ENCODE results near the gene BCR. TPM values are rescaled to one million over a fixed set of nuclear protein-coding genes. Genes with fewer than 3 reads are reported as not detected.

Gene BCR
- total RNA-seq, 1 donor from 2014 or later = 109 TPM

DNA sequence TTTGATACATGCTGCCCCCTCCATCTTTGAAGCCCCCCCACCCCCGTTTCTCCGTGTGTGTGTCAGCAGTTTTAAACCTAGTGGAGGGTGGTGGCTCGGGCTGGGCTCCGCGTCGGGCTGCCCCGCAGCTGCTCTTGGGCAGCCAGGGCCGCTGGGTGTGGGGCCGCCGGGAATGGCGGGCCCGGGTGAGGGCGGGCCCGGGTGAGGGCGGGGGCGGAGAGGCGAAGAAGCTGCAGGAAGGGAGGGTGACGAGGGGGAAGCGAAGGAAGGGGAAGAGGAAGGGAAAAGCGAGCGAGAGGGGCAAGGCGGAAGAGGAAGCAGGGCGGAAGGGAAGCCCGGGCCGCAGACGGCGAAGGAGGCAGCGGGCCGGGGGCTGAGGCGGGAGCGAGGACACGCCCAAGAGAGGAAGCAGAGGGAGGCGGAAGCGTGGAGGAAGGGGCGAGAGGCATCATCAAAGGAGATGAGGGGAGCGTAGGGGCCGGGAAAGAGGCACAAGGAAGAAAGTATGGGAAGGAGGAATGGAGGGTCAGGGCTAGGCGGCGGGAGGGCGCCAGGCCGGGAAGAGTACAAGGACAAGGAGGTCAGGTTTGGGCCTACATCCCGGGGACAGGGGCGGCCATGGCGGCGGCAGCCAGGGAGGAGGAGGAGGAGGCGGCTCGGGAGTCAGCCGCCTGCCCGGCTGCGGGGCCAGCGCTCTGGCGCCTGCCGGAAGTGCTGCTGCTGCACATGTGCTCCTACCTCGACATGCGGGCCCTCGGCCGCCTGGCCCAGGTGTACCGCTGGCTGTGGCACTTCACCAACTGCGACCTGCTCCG is 82.4 kb downstream of the BCR start:
- DNase-seq (ENCODE audit: low read depth) = no peak

DNA sequence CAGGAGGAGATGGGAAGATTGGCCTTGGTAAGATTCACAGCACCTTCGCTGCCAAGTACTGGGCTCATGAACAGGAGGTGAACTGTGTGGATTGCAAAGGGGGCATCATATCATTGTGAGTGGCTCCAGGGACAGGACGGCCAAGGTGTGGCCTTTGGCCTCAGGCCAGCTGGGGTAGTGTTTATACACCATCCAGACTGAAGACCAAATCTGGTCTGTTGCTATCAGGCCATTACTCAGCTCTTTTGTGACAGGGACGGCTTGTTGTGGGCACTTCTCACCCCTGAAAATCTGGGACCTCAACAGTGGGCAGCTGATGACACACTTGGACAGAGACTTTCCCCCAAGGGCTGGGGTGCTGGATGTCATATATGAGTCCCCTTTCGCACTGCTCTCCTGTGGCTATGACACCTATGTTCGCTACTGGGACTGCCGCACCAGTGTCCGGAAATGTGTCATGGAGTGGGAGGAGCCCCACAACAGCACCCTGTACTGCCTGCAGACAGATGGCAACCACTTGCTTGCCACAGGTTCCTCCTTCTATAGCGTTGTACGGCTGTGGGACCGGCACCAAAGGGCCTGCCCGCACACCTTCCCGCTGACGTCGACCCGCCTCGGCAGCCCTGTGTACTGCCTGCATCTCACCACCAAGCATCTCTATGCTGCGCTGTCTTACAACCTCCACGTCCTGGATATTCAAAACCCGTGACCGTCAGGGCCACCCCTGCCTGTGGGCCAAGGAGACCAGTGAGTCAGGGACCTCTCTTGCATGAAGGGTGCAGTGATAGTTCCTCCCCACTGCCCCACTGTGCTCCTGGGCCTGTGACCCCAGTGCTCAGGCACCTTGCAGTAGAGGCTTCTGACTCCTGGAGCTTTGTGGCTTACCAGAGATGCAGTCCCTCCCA is 83.6 kb downstream of the BCR start:
- peak; percentile 56 for DNase-seq (ENCODE audit: low read depth)

DNA sequence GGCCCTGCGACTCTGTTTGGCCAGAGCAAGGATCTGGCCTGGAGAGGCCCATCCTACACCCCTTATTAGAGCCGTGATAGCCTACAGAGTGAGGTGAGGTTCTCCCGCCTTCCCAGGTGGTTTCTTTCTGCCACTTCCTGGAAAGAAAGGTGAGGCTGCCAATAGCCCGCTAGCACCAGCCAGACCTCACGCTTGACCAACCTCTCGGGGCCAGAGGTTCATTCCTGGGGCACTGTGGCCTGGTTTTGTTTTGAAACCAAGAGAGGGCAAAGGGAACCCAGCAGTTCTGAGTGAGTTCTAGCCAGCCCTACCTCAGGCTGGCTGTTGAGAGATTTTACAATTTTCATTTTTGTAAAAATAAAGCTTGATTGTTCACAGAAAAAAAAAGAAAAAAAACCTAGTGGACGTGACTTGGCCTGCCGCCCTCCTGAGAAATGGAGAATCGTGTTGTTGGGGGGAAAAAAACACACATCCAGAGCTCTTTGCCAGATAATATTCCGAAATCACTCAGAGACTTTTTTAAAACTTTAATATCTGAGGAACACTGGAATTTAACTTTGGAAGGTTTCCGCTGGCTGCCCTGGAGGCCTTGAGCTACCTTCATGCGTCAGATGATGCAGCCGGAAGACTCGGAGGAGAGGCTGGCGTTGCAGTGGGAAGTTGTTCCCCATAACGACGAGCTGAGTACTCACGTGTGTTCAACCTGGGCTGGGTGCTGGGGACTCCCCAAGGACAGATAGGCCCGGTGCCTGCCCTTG is 84.5 kb downstream of the BCR start:
- DNase-seq (ENCODE audit: low read depth) = peak; percentile 68

DNA sequence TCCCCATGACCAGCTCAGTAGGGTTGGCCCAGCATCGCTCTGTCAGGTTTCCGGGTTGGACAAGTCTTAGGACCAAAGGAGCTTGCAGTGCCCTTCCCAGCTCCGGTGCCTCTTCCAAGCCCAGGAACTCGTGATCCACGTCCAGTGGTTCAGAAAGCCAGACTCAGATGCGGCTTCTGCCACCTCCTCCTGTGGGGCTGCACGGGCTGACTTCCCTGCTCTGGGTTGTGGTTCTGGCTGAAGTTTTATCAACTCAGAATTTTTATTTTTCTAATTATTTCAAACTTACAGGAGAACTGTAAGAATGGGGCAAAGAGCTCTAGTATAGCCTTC is 85.0 kb downstream of the BCR start:
- DNase-seq (ENCODE audit: low read depth) = no peak

DNA sequence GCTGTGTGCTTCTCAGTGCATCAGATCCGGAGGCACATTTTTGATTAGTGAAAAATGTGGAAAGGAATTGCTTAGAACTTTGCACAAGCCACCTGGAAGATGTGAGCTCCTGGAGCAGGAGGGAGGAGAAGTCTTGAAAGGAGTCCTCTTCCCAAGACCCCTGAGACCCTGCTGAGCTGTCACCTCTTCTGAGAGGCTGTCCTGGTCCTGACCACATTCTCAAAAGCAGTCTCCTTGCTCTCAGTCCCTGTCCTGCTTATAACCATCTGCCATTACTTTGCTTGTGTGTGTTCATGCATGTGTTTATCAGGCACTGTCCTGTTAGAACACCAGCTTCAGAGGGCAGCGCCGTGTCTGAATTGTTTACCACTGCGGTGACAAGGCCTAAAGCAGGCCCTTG is 86.5 kb downstream of the BCR start:
- DNase-seq (ENCODE audit: low read depth) = no peak

DNA sequence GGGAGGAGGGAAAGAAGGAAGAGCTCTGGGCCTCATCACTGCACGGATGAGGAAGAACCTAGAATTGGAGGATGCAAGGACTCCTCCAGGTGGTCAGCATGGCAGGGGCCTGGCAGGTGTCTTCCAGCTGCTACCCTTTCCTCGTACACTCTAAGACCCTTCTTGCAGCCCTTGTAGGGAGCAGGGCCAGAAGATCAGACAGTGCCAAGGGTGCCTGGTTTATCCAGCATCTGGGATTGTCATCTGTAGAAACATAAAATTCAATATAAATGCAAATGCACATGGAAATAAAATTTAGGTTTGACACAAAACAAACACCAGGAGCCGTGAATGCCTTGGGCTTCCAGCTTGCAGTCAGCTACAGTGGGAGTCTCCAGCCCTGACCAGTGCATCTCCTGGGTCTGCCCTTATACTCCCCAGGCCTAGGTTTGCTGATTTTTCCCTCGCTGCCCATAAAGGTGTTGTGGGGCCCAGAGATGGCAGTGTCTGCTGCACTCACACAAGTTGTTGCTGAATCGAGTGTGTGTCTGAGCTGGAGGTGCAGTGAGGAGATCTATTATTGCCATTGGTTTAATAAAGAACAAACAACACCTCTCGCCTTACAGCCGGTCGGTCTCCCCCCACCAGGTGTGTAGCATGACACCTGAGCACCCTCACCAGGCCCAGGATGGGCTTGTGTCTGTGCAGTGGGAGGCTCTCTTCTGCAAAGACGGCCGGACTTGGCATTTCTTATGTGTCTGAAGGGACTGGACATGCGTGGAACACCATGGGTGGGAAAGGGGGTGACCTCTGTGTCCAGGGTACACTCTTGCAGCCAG is 87.1 kb downstream of the BCR start:
- no peak for DNase-seq (ENCODE audit: low read depth)

DNA sequence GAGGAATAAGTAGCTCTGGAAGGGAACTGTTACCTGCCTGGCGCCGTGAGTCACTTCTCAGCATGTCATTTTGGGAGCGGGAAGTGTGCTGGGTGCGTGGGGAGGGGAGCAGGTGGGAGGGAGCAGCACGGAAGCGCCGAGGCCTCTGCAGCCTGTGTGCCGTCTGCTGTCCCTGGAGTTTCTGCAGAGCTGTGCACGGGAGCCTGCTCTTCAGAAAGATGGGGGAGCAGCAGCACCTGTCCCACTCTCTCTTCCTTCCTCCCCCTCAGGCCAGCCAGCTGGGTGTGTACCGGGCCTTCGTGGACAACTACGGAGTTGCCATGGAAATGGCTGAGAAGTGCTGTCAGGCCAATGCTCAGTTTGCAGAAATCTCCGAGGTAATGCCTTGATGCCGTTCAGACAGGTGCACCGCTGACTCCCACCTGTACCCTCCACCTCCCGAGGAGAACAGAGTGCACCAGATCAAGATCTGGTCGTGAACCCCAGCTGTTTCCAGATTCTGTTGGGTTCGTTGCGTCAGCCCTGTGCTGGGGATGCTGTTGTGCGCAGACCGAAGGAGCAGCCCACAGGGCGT is 87.9 kb downstream of the BCR start:
- no peak for DNase-seq (ENCODE audit: low read depth)

DNA sequence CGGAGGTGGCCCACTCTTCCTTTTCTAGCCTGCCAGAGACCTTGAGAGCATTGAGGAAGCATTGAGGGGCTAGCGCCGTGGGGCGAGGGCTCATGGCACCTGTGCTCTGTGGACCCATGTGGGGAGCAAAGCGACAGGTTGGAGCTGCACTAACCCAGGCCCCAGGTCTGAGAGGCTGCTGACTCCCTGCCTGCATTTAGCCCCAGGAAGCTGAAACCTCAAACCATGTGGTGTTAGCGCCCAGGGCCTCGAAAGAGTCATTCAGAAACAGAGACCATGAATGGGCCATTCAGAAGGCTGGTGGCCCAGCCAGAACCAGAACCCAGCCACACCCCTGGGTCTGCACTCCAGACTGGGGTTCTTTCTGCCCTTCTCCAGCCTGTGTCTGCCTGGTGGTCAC is 88.6 kb downstream of the BCR start:
- no peak for DNase-seq (ENCODE audit: low read depth)

DNA sequence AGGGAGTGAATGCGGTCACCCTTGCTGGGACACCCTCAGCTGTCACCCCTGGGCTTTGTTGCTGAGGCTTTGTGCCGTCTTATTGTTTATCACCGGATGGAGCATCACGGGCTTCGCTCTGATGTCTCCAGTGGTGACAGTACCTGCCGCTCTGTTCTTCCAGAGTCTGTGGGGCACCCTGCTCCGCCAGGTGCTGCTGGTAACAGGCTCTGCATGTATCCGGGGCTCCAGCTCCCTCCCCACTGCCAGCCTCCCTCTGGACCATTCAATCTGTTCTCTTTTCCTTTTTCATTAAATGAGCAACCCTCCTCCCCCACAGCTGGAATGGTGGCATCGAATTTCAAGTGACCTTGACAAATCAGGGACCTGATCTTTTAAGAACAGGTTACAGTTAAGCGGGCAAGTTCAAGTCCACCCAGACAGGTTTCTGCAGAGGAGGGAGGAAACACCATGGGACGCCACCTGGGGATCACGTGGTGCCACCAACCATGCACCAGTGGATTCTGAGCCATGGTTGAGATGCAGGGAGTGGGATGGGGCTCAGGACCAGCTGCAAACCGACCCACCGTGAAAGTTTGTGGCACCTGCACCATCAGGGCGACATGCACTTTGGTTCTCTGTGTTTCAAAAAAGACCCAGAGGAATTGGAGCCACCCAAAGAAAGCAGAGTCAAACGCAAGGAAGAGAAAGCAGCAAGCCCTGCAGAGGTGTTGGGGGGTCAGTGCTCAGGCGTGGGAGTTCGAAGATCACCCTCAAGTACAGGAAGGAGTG is 89.3 kb downstream of the BCR start:
- DNase-seq (ENCODE audit: low read depth) = no peak

DNA sequence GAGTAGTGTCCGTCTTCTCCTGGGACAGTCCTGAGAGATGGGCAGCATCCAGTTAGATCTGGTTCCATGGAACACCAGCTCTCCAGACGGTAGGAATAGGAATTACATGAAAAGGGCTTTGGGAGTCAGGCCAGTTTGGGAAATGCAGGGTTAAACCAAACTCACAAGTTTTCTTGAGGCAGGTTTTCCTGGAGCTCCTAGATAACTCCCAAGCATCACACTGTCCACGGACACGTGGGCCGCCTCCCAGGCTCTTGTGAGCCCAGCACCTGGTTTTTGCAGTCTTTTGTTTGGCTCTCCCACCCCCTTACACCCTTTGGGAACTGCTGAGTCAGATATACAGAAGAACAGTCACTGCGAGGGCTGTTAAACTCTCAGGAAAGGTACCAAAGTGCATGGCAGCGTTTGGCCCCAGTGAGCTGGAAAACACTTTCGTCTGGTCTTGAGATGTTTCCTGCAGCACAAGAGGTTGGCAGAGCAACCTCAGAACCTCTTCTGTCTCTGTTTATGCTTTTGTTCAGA is 90.0 kb downstream of the BCR start:
- DNase-seq (ENCODE audit: low read depth) = no peak

DNA sequence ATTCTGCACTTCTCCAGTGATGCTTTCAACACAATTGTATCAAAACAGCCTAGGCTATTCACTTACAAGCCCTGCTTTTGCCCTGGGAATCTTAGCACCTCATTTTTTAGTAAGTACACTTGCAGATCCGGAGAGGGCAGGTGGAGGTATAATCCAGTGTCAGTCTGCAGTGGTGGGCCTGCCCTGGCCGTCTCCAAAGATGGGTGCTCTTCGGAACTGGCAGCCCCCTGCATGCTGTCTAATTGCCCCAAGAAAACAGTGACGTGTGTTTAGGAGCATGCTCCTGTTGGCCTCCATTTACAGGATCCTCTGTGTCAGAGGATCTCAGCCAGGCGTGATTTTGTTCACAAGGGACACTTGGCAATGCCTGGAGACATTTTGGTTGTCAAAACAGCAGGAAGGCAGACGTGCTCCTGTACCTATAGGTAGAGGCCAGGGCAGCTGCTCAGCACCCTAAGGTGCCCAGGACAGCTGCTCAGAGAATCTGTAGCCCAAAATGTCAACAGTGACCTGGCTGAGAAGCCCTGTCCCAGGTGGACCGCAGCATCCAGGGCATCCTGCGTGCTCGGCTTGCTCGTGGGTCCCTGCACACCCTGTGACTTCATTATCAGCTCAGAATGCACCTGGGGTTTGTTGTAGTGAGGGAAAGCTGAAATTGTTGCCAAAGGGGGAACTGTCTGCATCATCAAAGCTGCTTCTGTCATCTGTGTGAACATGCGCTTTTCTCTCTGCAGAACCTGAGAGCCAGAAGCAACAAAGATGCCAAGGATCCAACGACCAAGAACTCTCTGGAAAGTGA is 90.7 kb downstream of the BCR start:
- no peak for DNase-seq (ENCODE audit: low read depth)

DNA sequence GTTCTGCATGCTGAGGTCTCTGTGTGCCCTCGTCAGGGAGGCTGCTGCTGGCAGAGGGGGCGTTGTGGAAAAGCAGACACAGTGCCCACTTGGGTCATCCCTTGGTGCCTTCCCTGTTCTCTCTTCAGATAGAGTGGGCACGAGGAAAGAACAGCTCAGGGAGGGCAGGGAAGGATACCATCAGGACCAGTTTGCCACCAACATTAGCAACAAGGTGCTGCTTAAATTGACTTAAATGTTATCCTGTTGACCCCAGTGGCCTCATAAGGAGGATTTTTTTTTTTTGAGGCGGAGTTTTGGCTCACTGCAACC is 91.2 kb downstream of the BCR start:
- DNase-seq (ENCODE audit: low read depth) = no peak

DNA sequence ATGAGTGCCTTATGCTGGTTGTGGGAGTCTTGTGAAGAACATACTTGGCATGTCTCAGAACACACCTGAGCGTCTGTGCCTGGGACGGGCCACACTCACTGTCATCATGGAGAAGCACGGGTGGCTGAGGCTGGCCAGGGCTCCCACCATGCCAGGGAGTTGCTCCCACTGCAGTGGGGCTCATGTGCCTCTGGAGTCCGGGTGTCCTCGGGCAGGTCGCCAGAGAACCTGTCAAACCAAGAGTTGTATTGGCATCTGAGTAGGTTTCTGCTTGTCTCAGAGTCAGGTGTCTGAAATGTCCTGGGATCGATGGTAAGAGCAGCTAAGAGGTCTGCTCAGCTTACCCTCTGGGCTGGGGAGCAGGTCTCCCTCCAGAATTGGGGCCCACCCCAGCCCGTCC is 92.1 kb downstream of the BCR start:
- no peak for DNase-seq (ENCODE audit: low read depth)

DNA sequence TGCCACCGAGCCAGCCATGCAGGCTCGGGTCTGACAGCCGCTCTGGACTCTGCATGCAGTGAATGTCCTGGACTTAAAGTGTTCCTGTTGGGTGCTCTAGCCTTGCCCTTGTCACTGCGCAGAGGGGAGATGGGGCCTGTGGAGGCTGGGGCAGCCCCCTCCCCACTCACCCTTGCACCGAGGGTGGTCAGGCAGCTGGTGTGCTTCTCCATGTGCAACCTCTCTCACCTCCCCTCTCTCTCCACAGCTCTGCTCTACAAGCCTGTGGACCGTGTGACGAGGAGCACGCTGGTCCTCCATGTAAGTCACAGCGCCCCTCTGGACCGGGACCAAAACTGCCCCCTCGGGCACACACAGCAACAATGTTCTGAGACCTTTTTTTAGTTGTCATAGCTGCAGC is 92.5 kb downstream of the BCR start:
- DNase-seq (ENCODE audit: low read depth) = no peak

DNA sequence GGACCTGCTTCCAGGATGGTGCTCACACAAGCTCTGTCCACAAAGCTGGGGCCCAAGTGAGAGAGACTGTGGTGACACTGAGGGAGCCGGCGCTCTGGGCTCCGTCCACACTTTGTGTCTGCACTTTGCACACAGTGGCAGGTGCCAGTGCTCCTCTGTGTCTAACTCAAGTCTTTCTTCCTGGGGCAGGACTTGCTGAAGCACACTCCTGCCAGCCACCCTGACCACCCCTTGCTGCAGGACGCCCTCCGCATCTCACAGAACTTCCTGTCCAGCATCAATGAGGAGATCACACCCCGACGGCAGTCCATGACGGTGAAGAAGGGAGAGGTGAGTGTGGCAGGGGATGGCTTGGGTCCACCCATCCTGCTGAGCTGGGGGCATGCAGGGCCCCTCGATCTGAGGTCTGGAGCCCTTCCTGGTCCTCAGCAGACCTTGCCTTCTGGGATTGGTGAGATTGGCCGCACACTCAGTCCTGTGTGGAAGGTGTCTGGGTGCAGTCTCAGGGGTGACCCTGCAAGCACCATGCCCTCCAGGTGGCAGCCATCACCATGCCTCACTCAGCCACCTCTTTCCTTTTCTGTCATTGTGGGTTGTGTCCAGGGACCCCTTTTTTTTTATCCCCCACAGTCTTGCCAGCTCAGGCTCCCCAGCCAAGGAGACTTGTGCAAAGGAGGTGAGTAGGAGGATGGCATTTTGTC is 93.3 kb downstream of the BCR start:
- DNase-seq (ENCODE audit: low read depth) = no peak

DNA sequence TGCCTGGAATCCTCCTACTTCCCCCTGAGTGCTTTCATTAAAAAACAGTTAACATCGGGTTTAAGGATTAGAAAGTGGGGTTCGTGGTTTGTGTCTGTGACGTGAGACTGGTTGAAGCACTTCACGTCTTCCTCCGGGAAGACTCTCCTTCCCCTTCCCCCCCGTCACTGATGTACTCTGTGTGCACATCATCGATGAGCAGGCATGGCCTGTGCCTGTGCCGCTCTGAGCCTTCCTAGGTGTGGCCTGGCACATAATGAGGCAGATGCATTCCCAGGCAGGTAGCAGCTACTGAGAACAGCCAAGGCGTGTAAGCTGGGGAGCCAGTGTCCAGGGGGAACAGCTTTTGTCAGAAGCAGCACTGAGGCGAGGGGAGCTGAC is 93.8 kb downstream of the BCR start:
- DNase-seq (ENCODE audit: low read depth) = no peak

DNA sequence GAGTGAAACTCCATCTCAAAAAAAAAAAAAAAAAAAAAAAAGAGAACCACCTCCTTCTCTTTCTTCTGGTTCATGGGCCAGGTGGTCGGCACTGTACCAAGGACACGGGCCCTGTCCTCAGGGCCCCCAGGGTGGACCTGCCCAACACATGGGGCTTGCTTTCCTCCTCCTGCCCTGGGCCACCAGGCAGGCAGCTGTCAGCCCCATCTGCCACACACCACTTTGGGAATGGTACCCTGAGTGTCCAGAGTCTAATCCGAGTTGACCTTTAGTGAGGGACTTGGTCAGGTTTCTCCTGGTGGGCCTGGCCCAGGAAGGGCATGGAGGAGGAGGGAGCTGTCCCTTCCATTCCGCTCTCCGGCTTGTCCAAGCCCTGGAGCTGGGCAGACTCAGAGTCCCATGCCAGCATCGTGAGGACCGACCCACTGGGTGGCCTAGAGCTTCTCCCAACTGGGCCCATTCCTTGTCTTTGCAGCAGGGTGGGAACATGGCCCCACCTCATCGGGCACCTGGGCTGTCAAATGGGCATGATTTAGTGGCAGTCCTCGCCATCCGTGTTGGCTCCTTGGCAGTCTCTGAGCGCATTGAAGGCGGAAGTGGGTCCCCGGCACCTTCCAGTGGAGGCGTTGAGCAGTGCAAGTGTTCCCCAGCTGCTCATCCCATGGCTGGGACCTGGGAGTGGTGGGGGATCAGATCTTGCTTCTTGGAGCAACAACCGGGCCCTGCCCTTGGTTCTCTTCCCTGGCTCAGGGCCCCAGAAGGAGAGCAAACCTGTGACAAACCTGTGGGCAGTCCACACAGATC is 94.8 kb downstream of the BCR start:
- no peak for DNase-seq (ENCODE audit: low read depth)

DNA sequence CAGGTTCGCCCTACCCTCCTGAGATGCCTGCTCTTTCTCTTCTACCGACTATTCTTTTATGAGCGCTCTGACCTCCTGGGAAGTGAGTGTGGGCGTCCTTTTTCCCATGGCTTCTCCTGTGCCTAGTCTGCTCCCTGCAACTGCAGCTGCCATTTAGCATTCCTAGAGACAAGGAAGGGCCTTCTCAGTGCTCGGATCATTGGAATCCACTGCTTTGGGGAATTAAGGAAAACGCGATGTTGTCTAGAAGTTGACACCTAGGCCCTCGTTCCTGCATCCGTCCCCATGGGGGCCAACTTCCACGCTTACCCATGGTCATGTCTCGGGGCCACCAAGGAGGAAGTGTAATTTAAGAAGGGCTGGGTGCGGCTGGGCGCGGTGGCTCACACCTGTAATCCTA is 95.4 kb downstream of the BCR start:
- no peak for DNase-seq (ENCODE audit: low read depth)
